Medulla oblongata (tissue), 1 donor: ENCODE measurements around the gene ARHGDIG.

Source experiments
- DNase-seq: peaks from one replicate; pipeline ENCODE4 v3.0.0-alpha.2; 2015; ENCODE audit errors: extremely low spot score

ARHGDIG gene

GRCh38 chr16:296806-297510 lies 16.6 kb downstream of the ARHGDIG start:
- DNase-seq = no peak

- DNase-seq = no peak
Observed at GRCh38 chr16:297832-298231, 17.4 kb downstream of the ARHGDIG start.

GRCh38 chr16:301235-301634 lies 20.8 kb downstream of the ARHGDIG start:
- DNase-seq = no peak

GRCh38 chr16:301950-302349 lies 21.6 kb downstream of the ARHGDIG start:
- no peak for DNase-seq

- DNase-seq = no peak
Observed at GRCh38 chr16:303760-304505, 23.5 kb downstream of the ARHGDIG start.

GRCh38 chr16:305916-306626 lies 25.7 kb downstream of the ARHGDIG start:
- DNase-seq = no peak

GRCh38 chr16:306911-307370 lies 26.6 kb downstream of the ARHGDIG start:
- DNase-seq = no peak

GRCh38 chr16:307691-308312 lies 27.4 kb downstream of the ARHGDIG start:
- no peak for DNase-seq

- DNase-seq = no peak
Observed at GRCh38 chr16:309476-309875, 29.1 kb downstream of the ARHGDIG start.

- DNase-seq = no peak
Observed at GRCh38 chr16:311725-312124, 31.3 kb downstream of the ARHGDIG start.

- no peak for DNase-seq
Observed at GRCh38 chr16:314351-314750, 34.0 kb downstream of the ARHGDIG start.

- no peak for DNase-seq
Observed at GRCh38 chr16:314795-315299, 34.5 kb downstream of the ARHGDIG start.

GRCh38 chr16:316741-317464 lies 36.5 kb downstream of the ARHGDIG start:
- DNase-seq = no peak

- no peak for DNase-seq
Observed at GRCh38 chr16:317583-317982, 37.2 kb downstream of the ARHGDIG start.

- no peak for DNase-seq
Observed at GRCh38 chr16:318628-319027, 38.2 kb downstream of the ARHGDIG start.

GRCh38 chr16:320206-320605 lies 39.8 kb downstream of the ARHGDIG start:
- no peak for DNase-seq

GRCh38 chr16:321532-321931 lies 41.1 kb downstream of the ARHGDIG start:
- DNase-seq = no peak

GRCh38 chr16:322476-323143 lies 42.2 kb downstream of the ARHGDIG start:
- DNase-seq = no peak

GRCh38 chr16:324201-324450 lies 43.7 kb downstream of the ARHGDIG start:
- DNase-seq = no peak

- DNase-seq = no peak
Observed at GRCh38 chr16:324451-325334, 44.3 kb downstream of the ARHGDIG start.
